Measurements from ENCODE around the gene SARNP. TPM values are rescaled to one million over a fixed set of nuclear protein-coding genes. Genes with fewer than 3 reads are reported as not detected.

SARNP gene
- total RNA-seq, 1 donor from 2014 or later, result 85.7 TPM

DNA sequence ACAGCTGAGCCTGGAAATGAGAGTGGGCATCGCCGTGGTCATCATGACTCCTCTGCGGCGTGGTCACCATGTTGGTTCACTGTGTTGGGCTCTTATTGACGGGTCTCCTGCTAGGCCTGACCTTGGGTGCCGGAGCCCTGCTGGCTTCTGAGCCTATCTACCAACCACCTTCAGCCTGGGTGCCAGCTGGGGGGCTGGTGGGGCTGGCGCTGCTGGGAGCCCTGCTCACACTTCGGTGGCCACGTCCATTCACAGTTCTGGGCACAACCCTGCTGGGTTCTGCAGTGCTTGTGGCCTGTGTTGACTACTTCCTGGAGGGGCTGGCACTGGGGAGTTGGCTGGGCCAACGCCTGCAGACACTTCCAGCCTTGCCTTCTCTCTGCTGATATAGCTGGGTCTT is 15.5 kb upstream of the SARNP start:
- H3K36me3 Mint-ChIP-seq (ENCODE audit: insufficient read depth), result no peaks in the 10 kb centered on the region
- no peak overlapping the region for H3K27ac Mint-ChIP-seq
- H3K9me3 Mint-ChIP-seq (ENCODE audit: low read depth), result no peaks in the 10 kb centered on the region
- DNase-seq (ENCODE audit: low spot score, unreplicated experiment), result no peak
- peaks cover 15% of the 10 kb centered on the region for H3K4me1 Mint-ChIP-seq (ENCODE audit: low read depth)
- no peaks in the 10 kb centered on the region for H3K27me3 Mint-ChIP-seq
- TF ChIP-seq CTCF (IDR thresholded peaks at IDR 0.05; ENCODE audit: unreplicated experiment), result no peak
- no peak overlapping the region for H3K4me3 Mint-ChIP-seq (ENCODE audit: low read depth)

DNA sequence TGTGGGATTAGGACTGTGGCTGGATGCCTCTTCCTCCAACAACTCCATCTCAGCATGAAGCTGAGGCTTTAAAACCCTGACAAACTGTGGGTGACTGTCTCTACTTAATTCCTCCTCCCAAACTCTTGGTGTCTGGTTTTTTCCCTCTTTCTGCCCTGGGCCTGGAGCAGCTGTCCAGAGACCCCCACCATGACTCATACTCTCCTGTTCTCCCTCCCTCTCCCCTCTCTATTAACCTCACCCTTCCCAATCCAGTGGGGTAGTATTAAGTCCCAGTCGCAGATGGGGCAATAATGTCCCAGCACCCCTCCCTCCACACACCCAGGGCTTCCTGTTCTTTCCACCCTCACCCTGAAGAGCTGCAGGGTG is 13.9 kb upstream of the SARNP start:
- no peak for DNase-seq (ENCODE audit: low spot score, unreplicated experiment)
- TF ChIP-seq CTCF (IDR thresholded peaks at IDR 0.05; ENCODE audit: unreplicated experiment), result no peak
- peaks cover 6% of the 10 kb centered on the region for H3K36me3 Mint-ChIP-seq (ENCODE audit: insufficient read depth)
- peak overlapping the region; percentile 98 for H3K4me3 Mint-ChIP-seq (ENCODE audit: low read depth)
- H3K27ac Mint-ChIP-seq, result peak overlapping the region; percentile 89
- no peaks in the 10 kb centered on the region for H3K9me3 Mint-ChIP-seq (ENCODE audit: low read depth)
- peaks cover 25% of the 10 kb centered on the region for H3K4me1 Mint-ChIP-seq (ENCODE audit: low read depth)
- no peaks in the 10 kb centered on the region for H3K27me3 Mint-ChIP-seq

GRCh38 chr12:55830601-55831446 is 13.3 kb upstream of the SARNP start:
- TF ChIP-seq CTCF (IDR thresholded peaks at IDR 0.05; ENCODE audit: unreplicated experiment), result no peak
- Mint-ChIP-seq H3K36me3 (ENCODE audit: insufficient read depth) (peaks cover 6% of the 10 kb centered on the region), H3K4me1 (ENCODE audit: low read depth) (peaks cover 29% of the 10 kb centered on the region), H3K4me3 (ENCODE audit: low read depth) (peak overlapping the region; percentile 98), H3K27ac (peak overlapping the region; percentile 99), H3K27me3 (no peaks in the 10 kb centered on the region), H3K9me3 (ENCODE audit: low read depth) (no peaks in the 10 kb centered on the region)
- peak; percentile 60 for DNase-seq (ENCODE audit: low spot score, unreplicated experiment)

DNA sequence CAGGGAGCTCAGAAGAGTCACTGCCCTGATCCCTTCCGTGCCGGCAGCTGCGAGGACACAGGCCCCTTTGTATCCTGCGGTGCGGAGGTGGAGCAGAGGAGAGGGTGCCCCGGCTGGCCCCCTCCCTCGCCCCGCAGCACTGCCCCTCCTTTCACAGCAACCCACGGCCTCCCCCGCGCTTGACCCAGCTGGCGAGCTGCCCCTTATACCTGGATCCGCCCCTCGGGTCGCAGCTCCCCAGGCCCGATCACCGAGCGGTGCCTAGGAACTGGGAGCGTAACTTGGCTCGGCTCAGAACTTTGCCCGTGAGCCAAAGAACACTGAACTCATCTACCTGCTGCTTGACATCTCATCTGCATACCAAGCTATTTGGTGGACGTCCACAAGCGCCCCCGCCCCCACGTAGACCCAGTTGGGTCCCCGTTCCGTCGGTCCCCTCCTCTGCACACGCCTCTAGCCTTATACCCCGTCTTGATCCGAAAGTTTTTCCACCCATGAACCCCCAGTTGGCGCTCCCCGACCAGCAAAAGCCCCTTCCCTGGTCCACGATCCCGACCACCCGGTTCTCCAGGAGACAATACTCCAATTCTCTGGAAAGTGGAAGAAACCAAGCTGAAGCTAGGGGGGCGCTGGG is 12.6 kb upstream of the SARNP start:
- Mint-ChIP-seq H3K4me1 (ENCODE audit: low read depth) (peaks cover 30% of the 10 kb centered on the region), H3K27me3 (no peaks in the 10 kb centered on the region), H3K36me3 (ENCODE audit: insufficient read depth) (peaks cover 6% of the 10 kb centered on the region), H3K4me3 (ENCODE audit: low read depth) (peak overlapping the region; percentile 98), H3K27ac (peak overlapping the region; percentile 99), H3K9me3 (ENCODE audit: low read depth) (no peaks in the 10 kb centered on the region)
- DNase-seq (ENCODE audit: low spot score, unreplicated experiment), result peak; percentile 34
- no peak for TF ChIP-seq CTCF (IDR thresholded peaks at IDR 0.05; ENCODE audit: unreplicated experiment)

GRCh38 chr12:55828357-55828756 is 10.8 kb upstream of the SARNP start:
- Mint-ChIP-seq H3K36me3 (ENCODE audit: insufficient read depth) (peaks cover 6% of the 10 kb centered on the region), H3K4me1 (ENCODE audit: low read depth) (peaks cover 41% of the 10 kb centered on the region), H3K4me3 (ENCODE audit: low read depth) (peak overlapping the region; percentile 98), H3K27ac (peak overlapping the region; percentile 46), H3K27me3 (no peaks in the 10 kb centered on the region), H3K9me3 (ENCODE audit: low read depth) (no peaks in the 10 kb centered on the region)
- TF ChIP-seq CTCF (IDR thresholded peaks at IDR 0.05; ENCODE audit: unreplicated experiment), result no peak
- DNase-seq (ENCODE audit: low spot score, unreplicated experiment), result no peak
